ENCODE results near the gene PARP3. TPM values are rescaled to one million over a fixed set of nuclear protein-coding genes. Genes with fewer than 3 reads are reported as not detected.

PARP3 gene
- total and polyA plus RNA-seq, 10 of the 15 experiments (the other 5 are each of a cell fraction or from before 2014, with no cell fraction given): 2.1 to 31.2 (median 19.5) TPM

- ATAC-seq (no peak), DNase-seq (ENCODE audit: low read depth, low spot score) (no peak), FAIRE-seq (no peak)
- Histone ChIP-seq H3K79me2 (ENCODE audit: control insufficient read depth, insufficient read depth, low read length) (no peaks in the 10 kb centered on the region), H3K4me1 (ENCODE audit: control insufficient read depth, insufficient read depth, low read length) (no peaks in the 10 kb centered on the region), H2AFZ (ENCODE audit: control insufficient read depth, low read depth, low read length) (no peak overlapping the region), H3K4me2 (ENCODE audit: control insufficient read depth, insufficient read depth) (no peak overlapping the region), H3K4me3 (no peak overlapping the region), H3K27me3 (replicated peaks in 1 of 2; ENCODE audit: control insufficient read depth in 2 of 2, insufficient read depth in 2 of 2, low read length in 1 of 2) (peaks cover 0 to 5% of the 10 kb centered on the region in 2 experiments; a peak in 3 of 4 replicates), H4K20me1 (ENCODE audit: control insufficient read depth, insufficient read depth) (no peaks in the 10 kb centered on the region), H3K9ac (ENCODE audit: control insufficient read depth, insufficient read depth, low read length) (no peak overlapping the region), H3K9me3 (replicated peaks; ENCODE audit: control insufficient read depth, insufficient read depth, low read length) (no peaks in the 10 kb centered on the region), H3K36me3 (ENCODE audit: control insufficient read depth in 2 of 2, insufficient read depth in 2 of 2, low read length in 1 of 2) (no peaks in the 10 kb centered on the region), H3K27ac (ENCODE audit: control insufficient read depth, insufficient read depth) (no peak overlapping the region)
- intact Hi-C loops (cut with micrococcal nuclease; ENCODE audit: unreplicated experiment): no loop called here
- no peak for TF ChIP-seq HDGF (IDR thresholded peaks at IDR 0.05)
- no peak for TF ChIP-seq NKRF (conservative IDR thresholded peaks at IDR 0.05)
- TF ChIP-seq POLR2AphosphoS5 (IDR thresholded peaks at IDR 0.05; ENCODE audit: low read length): no peak
- TF ChIP-seq ZNF687 (IDR thresholded peaks at IDR 0.05): no peak
- TF ChIP-seq MLLT1 (IDR thresholded peaks at IDR 0.05): no peak
- TF ChIP-seq MAX (IDR thresholded peaks at IDR 0.05; ENCODE audit: low read depth, low read length): no peak
- no peak for TF ChIP-seq TAF1 (IDR thresholded peaks at IDR 0.05; ENCODE audit: borderline replicate concordance, low read depth, low read length)
- no peak for TF ChIP-seq JUND (IDR thresholded peaks at IDR 0.05; ENCODE audit: low read depth, low read length)
- TF ChIP-seq SMAD1 (IDR thresholded peaks at IDR 0.05; ENCODE audit: low read depth, partially characterized antibody): no peak
- TF ChIP-seq ZNF274 (IDR thresholded peaks at IDR 0.05; ENCODE audit: insufficient read depth, insufficient read length): no peak
- TF ChIP-seq USF1 (IDR thresholded peaks at IDR 0.05; ENCODE audit: borderline replicate concordance, extremely low read length, insufficient read depth, low read depth, low read length): no peak
- BruUV-seq (replicated peaks): no TSS peak
- 73% methylated on average over 18 of the region's 20 CpGs for WGBS (ENCODE audit: insufficient coverage, insufficient replicate concordance, low lambda C conversion rate, missing lambda C conversion rate)
- ChIA-PET SMC1A (ENCODE audit: uncharacterized antibody, unreplicated experiment) (no interaction called here), CTCF (no interaction called here), POLR2A (interaction anchor here (0.6 kb wide), 2 partner anchors 23 to 56 kb away, joined by 4 to 7 read pairs; no protein-coding TSS in a partner anchor), RAD21 (ENCODE audit: unreplicated experiment) (no interaction called here)
- in situ Hi-C loops (cut with MboI): no loop called here
Measured at GRCh38 chr3:51958603-51959521, 16.7 kb downstream of the PARP3 start.

All from GM12878 (cell line).